ENCODE data around the gene SH3PXD2A.

The SH3PXD2A gene, protein sequence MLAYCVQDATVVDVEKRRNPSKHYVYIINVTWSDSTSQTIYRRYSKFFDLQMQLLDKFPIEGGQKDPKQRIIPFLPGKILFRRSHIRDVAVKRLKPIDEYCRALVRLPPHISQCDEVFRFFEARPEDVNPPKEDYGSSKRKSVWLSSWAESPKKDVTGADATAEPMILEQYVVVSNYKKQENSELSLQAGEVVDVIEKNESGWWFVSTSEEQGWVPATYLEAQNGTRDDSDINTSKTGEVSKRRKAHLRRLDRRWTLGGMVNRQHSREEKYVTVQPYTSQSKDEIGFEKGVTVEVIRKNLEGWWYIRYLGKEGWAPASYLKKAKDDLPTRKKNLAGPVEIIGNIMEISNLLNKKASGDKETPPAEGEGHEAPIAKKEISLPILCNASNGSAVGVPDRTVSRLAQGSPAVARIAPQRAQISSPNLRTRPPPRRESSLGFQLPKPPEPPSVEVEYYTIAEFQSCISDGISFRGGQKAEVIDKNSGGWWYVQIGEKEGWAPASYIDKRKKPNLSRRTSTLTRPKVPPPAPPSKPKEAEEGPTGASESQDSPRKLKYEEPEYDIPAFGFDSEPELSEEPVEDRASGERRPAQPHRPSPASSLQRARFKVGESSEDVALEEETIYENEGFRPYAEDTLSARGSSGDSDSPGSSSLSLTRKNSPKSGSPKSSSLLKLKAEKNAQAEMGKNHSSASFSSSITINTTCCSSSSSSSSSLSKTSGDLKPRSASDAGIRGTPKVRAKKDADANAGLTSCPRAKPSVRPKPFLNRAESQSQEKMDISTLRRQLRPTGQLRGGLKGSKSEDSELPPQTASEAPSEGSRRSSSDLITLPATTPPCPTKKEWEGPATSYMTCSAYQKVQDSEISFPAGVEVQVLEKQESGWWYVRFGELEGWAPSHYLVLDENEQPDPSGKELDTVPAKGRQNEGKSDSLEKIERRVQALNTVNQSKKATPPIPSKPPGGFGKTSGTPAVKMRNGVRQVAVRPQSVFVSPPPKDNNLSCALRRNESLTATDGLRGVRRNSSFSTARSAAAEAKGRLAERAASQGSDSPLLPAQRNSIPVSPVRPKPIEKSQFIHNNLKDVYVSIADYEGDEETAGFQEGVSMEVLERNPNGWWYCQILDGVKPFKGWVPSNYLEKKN
- total RNA-seq, result 12.3 to 61.4 reads per million in 2 experiments

DNA sequence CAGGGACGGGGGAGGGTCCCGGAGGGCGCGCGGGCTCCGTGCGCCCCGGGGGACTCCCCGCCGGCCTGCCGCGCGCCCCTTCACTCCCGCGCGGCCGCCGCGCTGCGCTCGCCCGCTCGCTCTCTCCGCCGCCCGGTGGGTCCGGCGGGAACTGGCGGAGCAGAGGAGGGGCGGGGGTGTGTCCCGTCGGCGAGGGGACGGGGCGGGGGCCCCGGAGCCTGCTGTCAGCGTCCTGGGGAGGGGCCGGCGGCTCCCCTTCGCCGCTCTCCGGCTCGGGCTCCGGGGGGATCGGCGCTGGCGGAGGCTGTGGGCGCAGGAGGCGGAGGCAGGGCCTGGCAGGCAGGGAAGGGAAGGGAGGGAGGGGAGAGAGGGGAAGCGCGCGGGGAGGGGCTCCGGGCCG is at the start of gene SH3PXD2A:
Gene SH3PXD2A (minus strand): TSS at position 153 of the 400 bp plus-strand sequence. CDS start 310 bp downstream, outside the sequence.
- DNase-seq (ENCODE audit: low read depth), result no peak

DNA sequence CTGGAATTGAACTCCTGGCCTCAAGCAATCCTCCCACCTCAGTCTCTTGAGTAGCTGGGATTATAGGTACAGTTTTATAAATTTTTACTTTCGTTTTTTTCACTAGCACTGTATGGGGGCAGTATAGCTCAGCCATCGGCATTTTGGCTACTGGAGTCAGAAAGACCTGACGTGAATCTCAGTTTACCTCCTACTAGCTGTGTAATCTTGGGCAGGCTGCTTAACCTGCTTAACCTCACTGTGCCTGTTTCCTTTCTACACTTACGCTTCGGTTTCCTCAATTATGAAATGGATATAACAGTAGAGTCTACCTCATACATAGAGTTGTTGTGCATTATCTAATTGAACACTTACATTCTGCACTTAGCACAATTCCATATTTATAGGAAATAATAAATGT is 45.9 kb upstream of the SH3PXD2A start:
- no peak for DNase-seq (ENCODE audit: low read depth)

DNA sequence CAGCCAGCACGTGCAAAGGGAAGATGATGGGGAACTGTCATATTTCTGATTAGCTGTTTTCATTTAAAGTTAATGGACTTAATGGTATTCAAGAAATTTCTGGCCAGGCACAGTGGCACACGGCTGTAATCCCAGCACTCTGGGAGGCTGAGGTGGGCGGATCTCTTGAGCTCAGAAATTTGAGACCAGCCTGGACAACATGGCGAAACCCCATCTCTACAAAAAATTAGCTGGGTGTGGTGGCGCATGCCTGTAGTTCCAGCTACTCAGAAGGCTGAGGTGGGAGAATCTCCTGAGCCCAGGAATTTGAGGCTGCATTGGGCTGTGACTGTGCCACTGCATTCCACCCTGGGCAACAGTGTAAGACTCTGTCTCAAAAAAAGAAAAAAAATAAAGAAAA is 43.9 kb upstream of the SH3PXD2A start:
- DNase-seq (ENCODE audit: low read depth), result no peak

DNA sequence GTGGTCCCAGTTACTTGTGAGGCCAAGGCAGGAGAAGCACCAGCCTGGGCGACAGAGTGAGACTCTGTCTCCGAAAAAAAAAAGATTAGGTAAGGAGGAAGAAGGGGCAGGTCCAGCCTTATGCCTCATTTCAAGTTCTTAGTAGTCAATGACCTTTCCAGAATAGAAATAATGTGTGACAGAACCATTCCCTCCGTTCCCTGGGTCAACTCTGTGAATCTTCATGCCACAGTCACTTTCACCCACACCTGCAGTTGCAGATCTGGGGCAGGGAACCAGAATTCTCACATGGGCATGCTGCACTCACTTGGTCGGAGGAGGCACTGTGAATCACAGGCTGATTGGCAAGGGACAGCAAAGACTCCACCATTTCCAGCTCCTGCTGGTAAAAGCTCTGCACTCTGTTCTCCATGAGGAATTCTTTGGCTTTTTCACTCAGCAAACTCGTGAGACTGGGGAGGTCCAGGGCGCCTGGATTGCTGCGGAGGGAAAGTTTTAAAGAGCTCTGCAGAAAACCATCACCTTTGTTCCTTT is 41.9 kb upstream of the SH3PXD2A start:
- DNase-seq (ENCODE audit: low read depth), result no peak

DNA sequence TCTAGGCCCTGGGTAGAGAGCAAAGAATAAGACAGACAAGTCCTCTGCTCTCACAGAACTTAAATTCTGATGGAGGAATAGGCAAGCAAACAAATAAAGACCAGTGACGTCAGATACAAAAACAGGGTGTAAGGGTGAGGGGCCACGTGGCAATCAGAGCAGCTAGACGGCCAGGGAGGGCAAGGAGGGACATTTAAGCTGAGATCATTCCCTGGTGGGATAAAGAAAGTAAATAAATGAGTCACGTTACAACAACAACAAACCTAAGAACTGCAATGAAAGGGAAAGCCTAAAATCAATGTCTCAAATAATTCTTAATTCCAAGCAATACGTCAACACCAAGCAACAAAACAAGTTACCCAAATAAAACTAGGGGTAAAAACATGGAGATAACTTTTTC is 40.8 kb upstream of the SH3PXD2A start:
- DNase-seq (ENCODE audit: low read depth), result no peak

DNA sequence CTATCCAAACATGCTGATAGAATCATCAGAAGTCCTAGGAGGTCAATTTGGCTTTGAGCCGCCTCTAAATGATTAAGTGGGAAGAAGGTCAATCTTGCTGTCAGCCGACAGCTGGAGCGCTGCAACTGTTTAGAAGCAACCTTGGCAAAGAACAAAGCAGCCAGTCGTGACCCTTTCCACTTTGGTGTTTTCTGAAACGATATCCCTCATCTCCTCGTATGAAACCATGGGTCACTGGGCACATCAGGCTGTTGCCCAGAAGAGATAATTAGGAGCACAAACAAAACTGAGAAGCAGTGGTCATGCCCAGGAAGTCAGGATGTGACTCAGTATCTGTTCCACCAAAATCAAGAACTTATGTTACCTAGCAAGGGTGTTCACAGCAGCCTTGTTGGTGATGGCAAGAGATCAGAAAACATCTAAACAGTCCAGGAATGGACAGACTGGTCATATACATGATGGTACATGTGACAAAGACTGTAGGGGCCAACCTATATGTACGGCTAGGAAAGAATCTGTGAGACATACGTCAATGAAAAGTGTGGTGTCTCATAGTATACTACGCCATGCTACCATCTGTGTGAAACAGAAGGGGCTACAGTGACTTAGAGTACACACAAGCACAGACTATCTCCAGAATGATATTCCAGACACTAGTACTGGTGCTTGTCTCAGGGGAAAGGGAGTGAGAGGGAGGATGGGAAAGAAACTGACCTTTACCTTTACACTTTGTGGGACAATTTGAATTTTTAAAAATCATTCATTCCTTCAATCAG is 40.2 kb upstream of the SH3PXD2A start:
- no peak for DNase-seq (ENCODE audit: low read depth)

DNA sequence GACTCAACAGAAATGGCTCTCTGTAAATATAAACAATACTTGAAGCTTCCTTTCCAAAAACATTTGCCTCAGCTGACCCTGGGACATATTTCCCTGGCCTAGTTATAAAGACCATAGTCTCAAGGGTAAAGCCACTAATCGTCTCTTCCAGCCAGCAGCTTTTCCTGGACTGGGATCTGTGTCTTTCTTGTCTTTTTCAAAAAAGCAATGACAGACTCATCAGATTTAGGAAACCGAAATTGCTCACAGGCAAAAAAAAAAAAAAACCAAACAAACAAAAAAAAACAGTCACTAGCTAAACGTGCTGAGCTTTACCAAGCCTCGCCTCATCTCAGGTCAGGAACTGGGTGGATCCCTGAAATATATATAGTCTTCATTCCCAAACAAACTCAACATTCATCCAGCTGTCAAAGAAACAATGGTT is 39.1 kb upstream of the SH3PXD2A start:
- no peak for DNase-seq (ENCODE audit: low read depth)

DNA sequence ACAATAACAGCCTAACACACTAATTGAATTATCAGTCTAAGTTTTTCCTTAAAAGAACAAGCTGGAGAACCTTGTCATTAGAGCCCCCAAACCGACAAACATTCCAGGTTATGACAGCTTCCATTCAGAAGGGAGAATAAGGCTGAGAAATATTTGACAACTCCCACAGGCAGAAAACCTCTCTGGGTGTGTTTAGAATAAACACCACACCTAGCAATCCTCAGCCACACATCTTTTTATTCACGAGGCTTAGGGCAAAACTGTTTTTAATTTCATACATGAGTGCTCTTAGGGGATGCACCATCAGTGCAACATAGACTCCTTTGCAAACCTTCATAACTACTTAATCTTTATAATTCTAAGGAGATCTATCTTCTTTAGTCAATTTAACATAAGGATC is 38.4 kb upstream of the SH3PXD2A start:
- no peak for DNase-seq (ENCODE audit: low read depth)

DNA sequence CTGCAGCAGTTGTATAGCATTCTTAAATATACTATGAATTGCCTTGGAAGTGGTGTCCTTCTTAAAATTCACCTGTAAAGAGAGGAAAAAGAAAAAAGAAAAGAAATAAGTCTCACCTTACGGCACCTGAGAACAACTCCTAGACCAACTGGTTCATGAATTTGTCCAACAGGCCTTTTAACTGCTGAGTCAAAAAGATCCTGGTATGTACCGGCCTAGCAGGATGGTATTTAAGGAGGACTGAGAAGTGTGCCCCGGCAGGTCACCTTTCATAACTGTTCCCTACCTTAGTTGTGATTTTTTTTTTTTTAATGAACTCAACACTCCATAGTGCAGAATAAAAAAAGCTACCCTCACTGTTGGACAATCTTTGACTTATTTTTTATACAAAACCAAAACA is 36.8 kb upstream of the SH3PXD2A start:
- DNase-seq (ENCODE audit: low read depth), result no peak

DNA sequence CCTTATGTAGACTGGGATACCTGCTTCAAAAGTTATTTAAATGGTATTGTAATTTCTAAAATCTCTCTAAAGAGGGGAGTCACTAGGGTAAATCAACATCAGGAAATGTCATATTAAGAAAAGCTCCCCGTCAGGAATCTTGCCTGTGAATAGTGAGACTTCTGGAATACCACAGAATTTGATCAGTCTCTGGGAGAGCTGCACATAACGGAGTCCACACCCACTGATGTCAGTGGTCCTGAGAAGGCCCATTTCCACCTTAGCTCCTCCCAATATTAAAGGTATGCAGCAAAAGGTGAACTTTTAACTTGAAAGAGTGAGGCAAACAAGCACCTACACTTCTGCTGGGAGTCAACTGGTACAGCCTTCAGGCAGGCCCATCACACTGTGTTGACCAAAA is 35.3 kb upstream of the SH3PXD2A start:
- DNase-seq (ENCODE audit: low read depth), result no peak

DNA sequence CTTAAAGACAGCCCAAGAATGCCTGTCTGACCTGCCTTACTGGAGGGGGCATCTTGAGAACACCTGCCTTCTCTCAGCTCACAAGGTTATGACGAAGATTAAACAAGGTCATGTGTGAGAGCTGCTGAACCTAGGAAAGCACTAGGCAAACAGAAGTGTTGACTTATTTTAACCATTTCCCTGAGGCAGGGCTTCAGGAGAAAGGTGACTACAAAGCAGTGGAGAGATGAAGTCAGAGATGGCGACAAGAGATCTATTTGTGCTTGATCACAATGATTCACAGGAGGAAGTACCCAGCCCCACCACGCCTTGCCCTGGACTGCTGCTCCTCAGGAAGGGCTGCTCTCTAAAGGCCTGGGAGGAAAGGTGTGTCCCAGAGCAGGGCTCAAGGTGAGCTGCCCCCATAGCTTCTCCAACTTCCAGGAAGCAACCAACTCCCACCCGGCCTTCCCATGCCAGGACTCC is 34.9 kb upstream of the SH3PXD2A start:
- no peak for DNase-seq (ENCODE audit: low read depth)

DNA sequence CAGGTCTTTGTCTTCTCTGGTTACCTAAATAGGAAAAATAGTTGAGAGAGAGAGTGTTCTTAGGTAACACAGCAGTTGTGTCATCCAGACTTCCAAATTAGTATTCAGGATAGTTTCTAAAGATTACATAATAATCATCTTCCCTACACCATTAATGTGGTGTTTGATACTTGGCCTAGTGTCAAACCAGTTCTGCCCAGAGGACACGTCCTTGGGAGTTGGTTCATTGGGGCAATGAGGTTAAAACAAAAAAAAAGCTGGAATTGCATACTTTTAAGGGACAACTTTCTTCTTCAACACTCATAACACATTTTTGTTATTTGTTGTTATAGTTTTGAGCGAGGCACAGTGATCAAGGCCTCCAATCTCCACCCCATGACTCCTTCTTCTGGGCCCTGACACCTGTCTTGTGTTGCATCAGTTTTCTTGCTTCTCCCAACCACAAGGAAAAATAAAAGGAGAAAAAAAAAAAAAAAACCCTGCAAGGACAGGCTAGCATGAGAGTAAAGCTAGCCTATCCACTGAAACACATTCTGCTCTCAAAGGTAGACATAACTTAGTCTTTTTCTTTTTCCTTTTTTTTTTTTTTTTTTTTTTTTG is 33.8 kb upstream of the SH3PXD2A start:
- no peak for DNase-seq (ENCODE audit: low read depth)

DNA sequence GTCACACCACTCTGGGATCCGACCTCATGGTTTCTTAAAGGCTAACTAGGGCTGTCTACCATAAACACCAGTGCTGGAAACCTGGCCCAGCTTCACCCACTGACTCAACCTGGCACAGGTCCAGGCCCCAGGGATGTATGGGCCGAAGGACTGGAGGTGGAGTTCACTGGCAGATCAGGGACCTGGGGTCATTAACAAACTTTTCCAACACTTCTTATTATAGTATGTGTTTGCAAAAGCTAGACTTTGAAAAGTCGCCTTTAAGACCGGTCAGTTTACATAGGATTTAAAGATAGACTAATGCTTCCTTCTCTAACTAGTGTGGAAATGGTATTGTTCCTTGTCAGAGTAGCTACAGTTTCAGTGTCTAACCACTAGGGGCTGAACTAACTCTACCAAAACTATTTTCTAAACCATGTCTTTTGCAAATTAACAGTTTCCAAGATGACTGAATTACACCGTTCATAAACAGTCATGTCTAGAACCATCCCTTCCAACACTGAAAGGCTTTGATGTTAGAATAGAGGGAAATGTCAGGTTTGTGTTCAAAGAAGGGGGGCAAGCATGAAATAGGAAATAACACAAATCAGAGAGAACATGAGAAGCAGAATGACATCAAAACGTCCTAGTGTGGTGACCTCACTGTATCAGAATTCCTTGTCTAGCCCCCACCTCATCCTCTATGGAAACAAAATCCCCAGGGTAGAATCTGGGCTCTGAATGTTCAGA is 32.9 kb upstream of the SH3PXD2A start:
- DNase-seq (ENCODE audit: low read depth), result no peak

DNA sequence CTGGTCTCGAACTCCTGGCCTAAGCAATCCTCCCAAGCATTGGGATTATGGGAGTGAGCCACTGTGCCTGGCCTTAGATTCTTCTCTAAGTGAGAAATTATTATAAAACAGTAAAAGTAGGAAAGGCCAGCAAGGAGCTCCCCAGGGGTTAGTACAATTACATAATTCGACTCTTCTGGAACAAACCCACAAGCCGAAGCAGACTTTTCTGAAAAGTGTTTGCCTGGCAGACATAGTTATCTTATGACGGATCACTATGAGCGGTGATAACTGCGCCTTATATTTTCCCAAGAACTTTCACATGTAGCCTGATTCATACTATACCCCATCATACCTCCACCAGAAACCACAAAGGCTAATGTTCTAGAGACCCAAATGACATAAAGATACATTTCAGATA is 30.2 kb upstream of the SH3PXD2A start:
- DNase-seq (ENCODE audit: low read depth), result no peak

DNA sequence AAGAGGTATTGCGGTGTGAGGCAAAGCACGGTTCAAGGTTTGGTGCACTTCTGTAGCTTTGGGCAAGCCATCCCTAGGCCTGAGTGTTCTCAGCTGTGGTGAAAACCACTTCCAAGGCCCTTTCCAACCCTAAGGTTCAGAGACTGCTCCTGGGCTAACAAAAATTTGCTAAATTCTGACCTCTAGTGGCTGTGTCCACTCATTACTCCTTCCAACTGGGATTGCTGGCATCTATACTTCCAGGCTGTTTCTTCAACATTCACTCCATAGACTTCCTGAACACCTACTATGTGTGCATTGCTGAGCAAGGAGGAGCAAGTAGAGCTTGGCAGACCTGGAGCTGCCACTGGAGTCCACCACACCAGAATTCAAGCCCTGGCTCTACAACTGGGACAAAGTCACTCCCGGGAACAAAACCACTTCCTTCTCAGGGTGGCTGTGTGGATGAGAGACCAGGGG is 29.3 kb upstream of the SH3PXD2A start:
- DNase-seq (ENCODE audit: low read depth), result no peak

DNA sequence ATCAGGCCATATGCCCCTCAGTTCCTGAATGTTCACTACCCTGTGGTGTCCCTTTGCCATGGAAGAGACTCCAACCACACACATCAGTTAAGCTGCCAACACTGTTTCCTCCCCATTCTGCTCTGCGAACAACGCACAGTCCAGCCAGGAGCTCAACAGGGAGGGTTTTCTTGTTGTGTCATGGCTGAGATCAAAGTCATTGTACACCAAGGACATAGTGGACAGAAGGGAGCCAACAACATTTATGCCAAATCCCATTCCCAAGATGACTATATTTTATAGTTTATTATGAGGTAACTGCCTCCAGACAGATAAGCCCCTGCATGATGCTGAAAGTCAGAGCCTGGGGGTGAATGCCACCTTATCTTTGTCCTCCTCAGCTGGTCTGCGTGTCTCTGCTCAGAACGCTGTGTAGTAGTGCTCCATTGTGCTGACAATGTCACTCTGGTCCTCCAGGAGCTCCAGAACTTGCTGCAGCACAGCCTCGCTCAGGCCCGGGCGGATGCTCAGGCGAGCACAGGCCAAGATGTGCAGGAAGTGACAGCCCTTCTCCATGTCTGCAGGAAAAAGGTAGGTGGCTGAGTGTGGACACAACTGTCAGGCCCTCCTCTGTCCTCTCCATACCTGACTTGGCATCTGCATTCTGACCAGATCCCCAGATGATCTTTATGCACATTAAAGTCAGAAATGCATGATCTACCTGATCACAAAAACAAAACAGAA is 27.1 kb upstream of the SH3PXD2A start:
- DNase-seq (ENCODE audit: low read depth), result no peak

DNA sequence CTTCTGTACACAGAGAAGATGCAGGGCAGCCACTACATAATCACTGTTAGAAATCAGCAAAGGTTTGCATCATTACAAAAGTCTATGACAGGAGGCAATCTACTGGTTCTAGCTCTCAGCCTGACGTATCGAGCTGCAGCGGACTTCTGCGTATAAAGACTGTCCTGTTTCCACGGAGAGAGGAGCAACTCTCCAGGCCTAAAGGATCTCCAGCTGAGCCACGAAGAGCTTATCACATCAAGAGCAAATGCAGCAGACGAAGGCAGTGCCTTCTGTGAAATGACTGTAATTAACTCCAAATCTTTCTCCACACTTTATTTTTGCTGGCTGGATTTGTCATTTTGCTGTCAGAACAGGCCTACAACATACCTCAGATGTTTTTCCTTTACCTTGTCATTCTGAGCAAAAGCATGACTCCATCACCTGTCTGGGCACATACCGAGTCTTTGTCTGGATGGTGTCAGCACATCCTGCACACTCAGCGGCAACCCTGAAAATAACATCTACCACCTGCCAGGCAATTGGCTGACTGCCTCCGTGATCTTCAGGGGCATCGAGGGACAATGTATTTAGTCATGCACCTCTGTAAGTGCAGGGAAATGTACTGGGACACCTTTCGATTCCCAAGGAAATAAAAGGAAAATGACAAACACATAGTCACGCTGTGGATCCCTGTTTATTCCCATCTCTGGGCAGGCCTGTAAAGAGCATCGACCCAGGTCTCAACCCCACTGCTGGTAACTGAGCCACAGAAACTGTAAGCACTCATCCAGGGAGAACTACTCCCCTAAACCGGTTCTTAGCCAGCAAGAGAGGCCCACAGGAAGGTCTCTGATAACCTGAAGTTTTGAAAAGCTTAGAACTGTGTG is 26.3 kb upstream of the SH3PXD2A start:
- DNase-seq (ENCODE audit: low read depth), result no peak

DNA sequence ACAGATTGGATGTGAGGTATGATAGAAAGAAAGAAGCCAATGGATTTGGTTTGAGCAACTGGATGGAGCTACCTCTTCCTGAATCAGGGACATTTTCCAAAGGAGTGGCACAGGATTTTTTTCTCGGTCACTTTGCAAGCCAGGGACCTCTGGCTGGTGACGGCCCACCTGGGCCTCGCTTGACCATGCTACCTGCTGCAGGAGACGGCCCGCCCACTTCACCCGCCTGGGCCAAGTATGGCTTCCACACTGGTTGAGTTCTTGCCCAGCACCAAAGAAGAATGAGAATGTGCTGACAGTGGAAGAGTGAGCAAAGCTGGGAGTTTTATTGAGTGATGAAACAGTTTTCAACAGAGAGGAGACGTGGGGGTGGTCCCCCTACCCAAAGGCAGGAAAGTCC is 24.5 kb upstream of the SH3PXD2A start:
- DNase-seq (ENCODE audit: low read depth), result no peak

Data from T follicular helper cell (primary cell).